SK-N-SH (cell line): ENCODE measurements around the gene MEI4. TPM values are rescaled to one million over a fixed set of nuclear protein-coding genes. Genes with fewer than 3 reads are reported as not detected.

ENCODE experiments used
- CTCF ChIA-PET: fragments of 300-600, 350-600 bp; formaldehyde crosslinking; extraction: SDS; loops from one replicate; lab custom pipeline; 2021; lab: Yijun Ruan, JAX
- POLR2A ChIA-PET: fragments of 350-600 bp; sonication (Branson Sonifier 250); formaldehyde crosslinking; extraction: SDS; loops from one replicate; lab custom pipeline; 2020; ENCODE audit warnings: antibody characterized with exemption, inconsistent platforms; lab: Yijun Ruan, JAX
- DNase-seq: peaks from one replicate; pipeline ENCODE4 v3.0.0; 2012
- H2AFZ ChIP-seq: fragments of 200-600 bp; sonication (generic); 2 replicates; pipeline ENCODE4 v1.8.1; 2016; ENCODE audit warnings: antibody characterized with exemption, mild to moderate bottlenecking, low read depth
- H3F3A ChIP-seq: fragments of 200-600 bp; sonication (generic); replicated peaks from 2 replicates; pipeline ENCODE3; 2016; ENCODE audit warnings: antibody characterized with exemption, mild to moderate bottlenecking; ENCODE audit not compliant: insufficient read depth
- H3K27ac ChIP-seq, 2 experiments: fragments of 200-500 bp in 1 of 2; fragments of 200-600 bp in 1 of 2; sonication (Bioruptor generic) in 1 of 2; sonication (generic), shearing (Covaris generic) in 1 of 2; 2 replicates each; pipeline versions ENCODE4 v1.5.1 to v1.6.1; 2014 to 2016; ENCODE audit warnings: low read depth in 2 of 2, inconsistent platforms in 1 of 2, low read length in 1 of 2, mild to moderate bottlenecking in 1 of 2, mixed read lengths in 1 of 2
- H3K27me3 ChIP-seq: fragments of 200-600 bp; sonication (generic), shearing (Covaris generic); 2 replicates; pipeline ENCODE4 v1.6.1; 2016; ENCODE audit warnings: mixed run types; ENCODE audit not compliant: insufficient read depth
- H3K36me3 ChIP-seq, 2 experiments: fragments of 200-500 bp in 1 of 2; fragments of 200-600 bp in 1 of 2; sonication (Bioruptor generic) in 1 of 2; sonication (generic) in 1 of 2; replicated peaks in 1 of 2; 2 replicates each; pipeline versions ENCODE3 to v1.5.1; 2014 to 2016; ENCODE audit warnings: low read length in 1 of 2, mild to moderate bottlenecking in 1 of 2; ENCODE audit not compliant: insufficient read depth in 2 of 2, control insufficient read depth in 1 of 2
- H3K4me1 ChIP-seq, 2 experiments: fragments of 200-500 bp in 1 of 2; fragments of 200-600 bp in 1 of 2; sonication (Bioruptor generic) in 1 of 2; sonication (generic), shearing (Covaris generic) in 1 of 2; 2 replicates each; pipeline versions ENCODE4 v1.5.1 to v1.6.1; 2014 to 2016; ENCODE audit warnings: low read depth in 1 of 2, low read length in 1 of 2, mixed run types in 1 of 2; ENCODE audit not compliant: insufficient read depth in 2 of 2, control insufficient read depth in 1 of 2
- H3K4me2 ChIP-seq: fragments of 200-600 bp; sonication (generic), shearing (Covaris generic); 2 replicates; pipeline ENCODE4 v1.6.1; 2017; ENCODE audit warnings: mixed run types
- H3K4me3 ChIP-seq, 2 experiments: fragments of 200-500 bp in 1 of 2; fragments of 200-600 bp in 1 of 2; sonication (Bioruptor generic) in 1 of 2; sonication (generic), shearing (Covaris generic) in 1 of 2; 2 replicates each; pipeline versions ENCODE4 v1.5.1 to v1.8.1; 2014 to 2016; ENCODE audit warnings: low read depth in 2 of 2, inconsistent platforms in 1 of 2, low read length in 1 of 2, mild to moderate bottlenecking in 1 of 2, mixed read lengths in 1 of 2, moderate library complexity in 1 of 2
- H3K79me2 ChIP-seq: fragments of 200-600 bp; sonication (generic); 2 replicates; pipeline ENCODE4 v1.8.1; 2017; ENCODE audit warnings: mild to moderate bottlenecking; ENCODE audit not compliant: insufficient read depth
- H3K9ac ChIP-seq: fragments of 200-600 bp; sonication (generic); 2 replicates; pipeline ENCODE4 v1.6.1; 2017; ENCODE audit warnings: mixed run types
- H3K9me2 ChIP-seq: fragments of 200-600 bp; sonication (generic); 2 replicates; pipeline ENCODE4 v1.6.1; 2017; ENCODE audit warnings: mixed run types
- H3K9me3 ChIP-seq: fragments of 200-600 bp; sonication (generic); 2 replicates; pipeline ENCODE4 v1.6.1; 2017; ENCODE audit warnings: mixed run types, mild to moderate bottlenecking, moderate library complexity
- H4K20me1 ChIP-seq: fragments of 200-600 bp; sonication (generic); 2 replicates; pipeline ENCODE4 v1.6.1; 2017; ENCODE audit warnings: mild to moderate bottlenecking, mixed run types; ENCODE audit not compliant: insufficient read depth
- ELF1 ChIP-seq: IDR thresholded peaks from 2 replicates; pipeline ENCODE4 v1.4.0; 2012
- EP300 ChIP-seq, 2 experiments: IDR thresholded peaks; 2 replicates each; pipeline versions ENCODE4 v1.4.0 to v1.6.1; 2012; ENCODE audit warnings: borderline replicate concordance in 1 of 2, low read depth in 1 of 2, low read length in 1 of 2
- EZH2phosphoT487 ChIP-seq: fragments of 200-600 bp; sonication (generic); IDR thresholded peaks from 2 replicates; pipeline ENCODE4 v1.6.1; 2017; ENCODE audit warnings: low read depth, mixed run types, mild to moderate bottlenecking, antibody characterized with exemption, moderate library complexity, borderline replicate concordance
- GATA2 ChIP-seq: sonication (generic); formaldehyde crosslinking; IDR thresholded peaks from 2 replicates; pipeline ENCODE4 v1.5.0; 2020; ENCODE audit warnings: mild to moderate bottlenecking, missing genetic modification reagents
- MAX ChIP-seq: IDR thresholded peaks from 2 replicates; pipeline ENCODE4 v1.4.0; 2012; ENCODE audit warnings: low read depth
- MXI1 ChIP-seq: IDR thresholded peaks from 2 replicates; pipeline ENCODE4 v1.6.1; 2012; ENCODE audit warnings: mild to moderate bottlenecking, low read depth, low read length, improper control_type of control experiment
- NRF1 ChIP-seq: IDR thresholded peaks from 2 replicates; pipeline ENCODE4 v1.6.1; 2012; ENCODE audit warnings: low read depth, mild to moderate bottlenecking, low read length
- RCOR1 ChIP-seq: fragments of 150-350 bp; IDR thresholded peaks from 2 replicates; pipeline ENCODE4 v1.6.1; 2017; ENCODE audit warnings: antibody characterized with exemption, low read length
- REST ChIP-seq: IDR thresholded peaks from 2 replicates; pipeline ENCODE4 v1.6.1; 2012; ENCODE audit warnings: mild to moderate bottlenecking, low read depth, low read length, moderate library complexity
- RFX5 ChIP-seq: IDR thresholded peaks from 2 replicates; pipeline ENCODE4 v1.6.1; 2012; ENCODE audit warnings: mild to moderate bottlenecking, improper control_type of control experiment, low read length
- RXRA ChIP-seq: IDR thresholded peaks from 2 replicates; pipeline ENCODE4 v1.4.0; 2012; ENCODE audit warnings: low read depth, mild to moderate bottlenecking, borderline replicate concordance
- SIN3A ChIP-seq: IDR thresholded peaks from 2 replicates; pipeline ENCODE4 v1.6.1; 2012; ENCODE audit warnings: low read depth, mild to moderate bottlenecking, low read length, moderate library complexity, borderline replicate concordance
- SMC3 ChIP-seq: IDR thresholded peaks from 2 replicates; pipeline ENCODE4 v1.6.1; 2012; ENCODE audit warnings: low read depth, low read length, improper control_type of control experiment
- TAF1 ChIP-seq: IDR thresholded peaks from 2 replicates; pipeline ENCODE4 v1.6.1; 2012; ENCODE audit warnings: low read depth, mild to moderate bottlenecking, low read length, moderate library complexity, borderline replicate concordance
- TEAD4 ChIP-seq: IDR thresholded peaks from 2 replicates; pipeline ENCODE4 v1.4.0; 2012; ENCODE audit warnings: mild to moderate bottlenecking, borderline replicate concordance; ENCODE audit not compliant: insufficient read depth
- USF2 ChIP-seq: fragments of 150-350 bp; IDR thresholded peaks from 2 replicates; pipeline ENCODE4 v1.6.1; 2017; ENCODE audit warnings: antibody characterized with exemption, low read length, low read depth, borderline replicate concordance
- YY1 ChIP-seq: IDR thresholded peaks from 2 replicates; pipeline ENCODE4 v1.4.0; 2012; ENCODE audit warnings: low read depth, mild to moderate bottlenecking
- polyA plus RNA-seq, 3 experiments: library from polyadenylated mRNA; depleted of rRNA; stranded (reverse); fragments of >200 nt; gene quantifications; 2 replicates each; pipeline ENCODE4 v1.2.3, GENCODE V29; 2012
- TF ChIP-seq, protein P1 (sequence below): IDR thresholded peaks from 2 replicates; pipeline ENCODE4 v1.4.0; 2012; ENCODE audit warnings: low read depth, borderline replicate concordance

Gene MEI4
- polyA plus RNA-seq, 1 of the 3 experiments (the other 2 are of a cell fraction), result not detected

GRCh38 chr6:77773157-77773822 lies 120.5 kb downstream of the MEI4 start:
- Histone ChIP-seq H3K79me2 (no peaks in the 10 kb centered on the region), H3K9me3 (no peaks in the 10 kb centered on the region), H3K9me2 (no peaks in the 10 kb centered on the region), H3K4me3 (no peak overlapping the region), H3K4me1 (no peaks in the 10 kb centered on the region), H3K27ac (no peak overlapping the region), H3K36me3 (no peaks in the 10 kb centered on the region), H4K20me1 (no peaks in the 10 kb centered on the region), H3K27me3 (no peaks in the 10 kb centered on the region), H3K4me2 (no peak overlapping the region), H3F3A (no peaks in the 10 kb centered on the region), H3K9ac (no peak overlapping the region), H2AFZ (no peak overlapping the region)
- TF ChIP-seq REST (no peak), SIN3A (no peak), MXI1 (no peak), RXRA (no peak), RCOR1 (no peak), EZH2phosphoT487 (no peak), MAX (no peak), GATA2 (CRISPR knock-in tag) (no peak), RFX5 (no peak), ELF1 (no peak), USF2 (no peak), TAF1 (no peak), EP300 (IDR thresholded peaks at IDR 0.05; ENCODE audit: borderline replicate concordance in 1 of 2, low read depth in 1 of 2, low read length in 1 of 2) (no peak), YY1 (no peak), SMC3 (no peak), TEAD4 (no peak), NRF1 (no peak)
- TF ChIP-seq, protein P1, sequence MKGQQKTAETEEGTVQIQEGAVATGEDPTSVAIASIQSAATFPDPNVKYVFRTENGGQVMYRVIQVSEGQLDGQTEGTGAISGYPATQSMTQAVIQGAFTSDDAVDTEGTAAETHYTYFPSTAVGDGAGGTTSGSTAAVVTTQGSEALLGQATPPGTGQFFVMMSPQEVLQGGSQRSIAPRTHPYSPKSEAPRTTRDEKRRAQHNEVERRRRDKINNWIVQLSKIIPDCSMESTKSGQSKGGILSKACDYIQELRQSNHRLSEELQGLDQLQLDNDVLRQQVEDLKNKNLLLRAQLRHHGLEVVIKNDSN, result no peak
- ChIA-PET POLR2A (no interaction called here), CTCF (no interaction called here)
- no peak for DNase-seq
